Left ventricle myocardium inferior (tissue), 1 donor: Measurements from ENCODE around the gene STIMATE. TPM values are rescaled to one million over a fixed set of nuclear protein-coding genes. Genes with fewer than 3 reads are reported as not detected.

Source experiments
- DNase-seq: peaks from one replicate; pipeline ENCODE4 v3.0.0-alpha.2; 2020
- H3K27ac ChIP-seq: fragments of 200-600 bp; replicated peaks from 2 replicates; pipeline ENCODE4 v1.8.0; 2021
- H3K27me3 ChIP-seq: fragments of 200-600 bp; 2 replicates; pipeline ENCODE4 v1.8.0; 2021; ENCODE audit warnings: low read depth
- H3K36me3 ChIP-seq: fragments of 200-600 bp; 2 replicates; pipeline ENCODE4 v1.8.0; 2021
- H3K4me1 ChIP-seq: fragments of 200-600 bp; 2 replicates; pipeline ENCODE4 v1.8.0; 2021
- H3K4me3 ChIP-seq: fragments of 200-600 bp; 2 replicates; pipeline ENCODE4 v1.8.0; 2021; ENCODE audit warnings: mild to moderate bottlenecking, moderate library complexity
- H3K9me3 ChIP-seq: fragments of 200-600 bp; replicated peaks from 2 replicates; pipeline ENCODE4 v1.8.0; 2021
- CTCF ChIP-seq: fragments of 200-600 bp; IDR thresholded peaks from 2 replicates; pipeline ENCODE4 v1.8.0; 2021; ENCODE audit warnings: antibody characterized with exemption, mild to moderate bottlenecking, borderline replicate concordance
- intact Hi-C: fragments of 100-400 bp; cut with micrococcal nuclease; formaldehyde crosslinking; loops from one replicate; pipeline ENCODE4 v1.11.0; 2022
- total RNA-seq: library from RNA; stranded (reverse); fragmentation: NEBNext Ultra II Directional; extraction: Animal tissue kit (Norgen Biotek cat#: 25700); gene quantifications from one replicate; pipeline ENCODE4 v1.2.1, GENCODE V29; 2021
- donor health status: DM: no; HTN: yes; CAD: no; lungs with severe emphysema.

The STIMATE gene
- total RNA-seq, 1 donor from 2014 or later: 6.3 TPM

- no peak for TF ChIP-seq CTCF
- no peak for DNase-seq
- Histone ChIP-seq H3K27me3 (no peaks in the 10 kb centered on the region), H3K36me3 (peaks cover 3% of the 10 kb centered on the region), H3K4me3 (no peak overlapping the region), H3K27ac (no peak overlapping the region), H3K9me3 (no peaks in the 10 kb centered on the region), H3K4me1 (no peaks in the 10 kb centered on the region)
- intact Hi-C loops: no loop called here
Measured at GRCh38 chr3:52871761-52872160, 25.6 kb downstream of the STIMATE start.

- H3K4me1 ChIP-seq: no peaks in the 10 kb centered on the region
- no peaks in the 10 kb centered on the region for H3K9me3 ChIP-seq
- no peak for DNase-seq
- no peak for TF ChIP-seq CTCF
- intact Hi-C loops: no loop called here
- no peak overlapping the region for H3K4me3 ChIP-seq
- H3K27ac ChIP-seq: no peak overlapping the region
- peaks cover 4% of the 10 kb centered on the region for H3K36me3 ChIP-seq
- H3K27me3 ChIP-seq: no peaks in the 10 kb centered on the region
Measured at GRCh38 chr3:52870471-52870870, 26.9 kb downstream of the STIMATE start.

- no peak for TF ChIP-seq CTCF
- intact Hi-C loops: no loop called here
Measured at GRCh38 chr3:52866427-52866826, 30.9 kb downstream of the STIMATE start.

GRCh38 chr3:52865994-52866393, 31.4 kb downstream of the STIMATE start:
- no peaks in the 10 kb centered on the region for H3K27me3 ChIP-seq
- H3K27ac ChIP-seq: no peak overlapping the region
- peaks cover 10% of the 10 kb centered on the region for H3K9me3 ChIP-seq
- H3K36me3 ChIP-seq: peaks cover 4% of the 10 kb centered on the region
- no peak for TF ChIP-seq CTCF
- no peak overlapping the region for H3K4me3 ChIP-seq
- intact Hi-C loops: no loop called here
- no peaks in the 10 kb centered on the region for H3K4me1 ChIP-seq
- DNase-seq: no peak

More at GRCh38 chr3:52866427-52866826, 30.9 kb downstream of the STIMATE start:
- no peak overlapping the region for H3K4me3 ChIP-seq
- no peak for DNase-seq
- no peaks in the 10 kb centered on the region for H3K27me3 ChIP-seq
- H3K36me3 ChIP-seq: peaks cover 4% of the 10 kb centered on the region
- peaks cover 10% of the 10 kb centered on the region for H3K9me3 ChIP-seq
- H3K27ac ChIP-seq: no peak overlapping the region
- H3K4me1 ChIP-seq: no peaks in the 10 kb centered on the region

- H3K4me3 ChIP-seq: no peak overlapping the region
- peaks cover 10% of the 10 kb centered on the region for H3K9me3 ChIP-seq
- TF ChIP-seq CTCF: no peak
- no peak overlapping the region for H3K27ac ChIP-seq
- no peaks in the 10 kb centered on the region for H3K27me3 ChIP-seq
- H3K4me1 ChIP-seq: peaks cover 10% of the 10 kb centered on the region
- DNase-seq: no peak
- H3K36me3 ChIP-seq: no peaks in the 10 kb centered on the region
- intact Hi-C loops: no loop called here
Measured at GRCh38 chr3:52860424-52860768, 37.0 kb downstream of the STIMATE start.
